Measurements from ENCODE around the gene TBX1.

GRCh38 chr22:19769393-19769715, 8.8 kb downstream of the TBX1 start:
- TF ChIP-seq GATA2 (IDR thresholded peaks at IDR 0.05; ENCODE audit: low read depth, low read length) (no peak), GATA3 (IDR thresholded peaks at IDR 0.05; ENCODE audit: low read depth, low read length) (no peak)
